Stomach (tissue), 4 donors: ENCODE data around the gene PAX5.

Source experiments
- EP300 ChIP-seq: sonication (generic); formaldehyde crosslinking; IDR thresholded peaks from one replicate; pipeline ENCODE4 v1.6.1; 2017; ENCODE audit warnings: antibody characterized with exemption
- POLR2A ChIP-seq, 4 donors: fragments of 450-650 bp; IDR thresholded peaks; one replicate each; pipeline ENCODE4 v1.6.1; 2016; ENCODE audit warnings: antibody characterized with exemption in 4 of 4, control low read depth in 2 of 4, mild to moderate bottlenecking in 1 of 4, moderate library complexity in 1 of 4
- POLR2AphosphoS5 ChIP-seq, 3 donors: sonication (generic); formaldehyde crosslinking; IDR thresholded peaks; one replicate each; pipeline ENCODE4 v1.6.1; 2016; ENCODE audit warnings: antibody characterized with exemption in 3 of 3
- TF ChIP-seq, protein P1 (sequence below), 7 experiments: fragments of 450-650 bp in 4 of 7; fragments of 200-600 bp in 3 of 7; sonication (generic) in 3 of 7; IDR thresholded peaks; one replicate each; pipeline ENCODE4 v1.5.1; 2016 to 2019; ENCODE audit warnings: antibody characterized with exemption in 7 of 7, control low read depth in 2 of 7, mild to moderate bottlenecking in 1 of 7

DNA sequence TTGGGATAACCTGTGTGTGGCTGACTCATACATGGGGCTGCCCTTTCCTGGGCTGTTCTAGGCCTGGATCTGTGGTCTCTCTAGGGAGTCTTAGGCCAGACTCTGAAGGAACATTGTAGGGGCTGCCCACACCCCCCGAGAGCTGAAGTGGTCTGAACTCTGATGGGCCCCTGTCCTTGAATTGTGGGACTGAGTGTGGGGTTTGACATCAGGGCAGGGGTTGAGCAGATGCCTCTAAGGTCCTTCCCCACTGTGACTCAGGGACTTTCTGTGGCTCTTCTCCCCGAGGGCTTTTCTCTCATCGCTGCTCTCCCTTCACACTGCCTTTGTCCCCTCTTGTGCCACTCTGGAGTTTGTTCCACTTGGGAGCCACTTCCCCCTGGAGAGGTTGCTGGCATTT is 246.4 kb downstream of the PAX5 start:
- TF ChIP-seq, protein P1, sequence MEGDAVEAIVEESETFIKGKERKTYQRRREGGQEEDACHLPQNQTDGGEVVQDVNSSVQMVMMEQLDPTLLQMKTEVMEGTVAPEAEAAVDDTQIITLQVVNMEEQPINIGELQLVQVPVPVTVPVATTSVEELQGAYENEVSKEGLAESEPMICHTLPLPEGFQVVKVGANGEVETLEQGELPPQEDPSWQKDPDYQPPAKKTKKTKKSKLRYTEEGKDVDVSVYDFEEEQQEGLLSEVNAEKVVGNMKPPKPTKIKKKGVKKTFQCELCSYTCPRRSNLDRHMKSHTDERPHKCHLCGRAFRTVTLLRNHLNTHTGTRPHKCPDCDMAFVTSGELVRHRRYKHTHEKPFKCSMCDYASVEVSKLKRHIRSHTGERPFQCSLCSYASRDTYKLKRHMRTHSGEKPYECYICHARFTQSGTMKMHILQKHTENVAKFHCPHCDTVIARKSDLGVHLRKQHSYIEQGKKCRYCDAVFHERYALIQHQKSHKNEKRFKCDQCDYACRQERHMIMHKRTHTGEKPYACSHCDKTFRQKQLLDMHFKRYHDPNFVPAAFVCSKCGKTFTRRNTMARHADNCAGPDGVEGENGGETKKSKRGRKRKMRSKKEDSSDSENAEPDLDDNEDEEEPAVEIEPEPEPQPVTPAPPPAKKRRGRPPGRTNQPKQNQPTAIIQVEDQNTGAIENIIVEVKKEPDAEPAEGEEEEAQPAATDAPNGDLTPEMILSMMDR (IDR thresholded peaks at IDR 0.05): no peak
- TF ChIP-seq POLR2A (IDR thresholded peaks at IDR 0.05): no peak
- no peak for TF ChIP-seq POLR2AphosphoS5 (IDR thresholded peaks at IDR 0.05)
- TF ChIP-seq EP300: no peak
